ENCODE data around the gene SEMA3A.

DNA sequence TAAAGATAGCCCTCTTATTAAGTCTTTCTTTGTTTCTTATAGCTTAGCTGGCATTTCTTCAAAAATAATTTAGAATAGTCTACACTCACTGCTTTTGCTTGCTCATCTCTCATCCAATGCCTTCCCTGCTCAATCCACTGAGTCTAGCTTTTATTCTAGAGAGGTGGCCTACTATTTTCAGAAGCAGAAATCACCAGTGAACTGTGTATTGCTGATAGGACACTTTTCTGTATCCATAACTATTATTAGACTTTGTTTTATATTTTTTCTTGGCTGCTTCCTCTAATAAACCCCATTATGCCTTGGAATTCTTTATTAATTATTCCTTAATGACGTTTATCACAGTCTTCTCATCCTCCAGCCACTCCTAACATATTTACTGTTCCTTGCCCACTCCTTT, 206.8 kb downstream of the SEMA3A start:
- TF ChIP-seq, protein P1, sequence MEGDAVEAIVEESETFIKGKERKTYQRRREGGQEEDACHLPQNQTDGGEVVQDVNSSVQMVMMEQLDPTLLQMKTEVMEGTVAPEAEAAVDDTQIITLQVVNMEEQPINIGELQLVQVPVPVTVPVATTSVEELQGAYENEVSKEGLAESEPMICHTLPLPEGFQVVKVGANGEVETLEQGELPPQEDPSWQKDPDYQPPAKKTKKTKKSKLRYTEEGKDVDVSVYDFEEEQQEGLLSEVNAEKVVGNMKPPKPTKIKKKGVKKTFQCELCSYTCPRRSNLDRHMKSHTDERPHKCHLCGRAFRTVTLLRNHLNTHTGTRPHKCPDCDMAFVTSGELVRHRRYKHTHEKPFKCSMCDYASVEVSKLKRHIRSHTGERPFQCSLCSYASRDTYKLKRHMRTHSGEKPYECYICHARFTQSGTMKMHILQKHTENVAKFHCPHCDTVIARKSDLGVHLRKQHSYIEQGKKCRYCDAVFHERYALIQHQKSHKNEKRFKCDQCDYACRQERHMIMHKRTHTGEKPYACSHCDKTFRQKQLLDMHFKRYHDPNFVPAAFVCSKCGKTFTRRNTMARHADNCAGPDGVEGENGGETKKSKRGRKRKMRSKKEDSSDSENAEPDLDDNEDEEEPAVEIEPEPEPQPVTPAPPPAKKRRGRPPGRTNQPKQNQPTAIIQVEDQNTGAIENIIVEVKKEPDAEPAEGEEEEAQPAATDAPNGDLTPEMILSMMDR (IDR thresholded peaks at IDR 0.05), result no peak
- TF ChIP-seq POLR2A (IDR thresholded peaks at IDR 0.05), result no peak
- TF ChIP-seq POLR2AphosphoS5 (IDR thresholded peaks at IDR 0.05), result no peak

Data from sigmoid colon (tissue), 4 donors.